WERI-Rb-1 (cell line): ENCODE measurements around the gene PTPRM.

Source experiments
- DNase-seq: peaks from one replicate; pipeline ENCODE4 v3.0.0-alpha.2; 2020
- H3K27ac ChIP-seq: fragments of 250-450 bp; sonication (Bioruptor Pico); 2 replicates; pipeline ENCODE4 v1.5.1; 2020; ENCODE audit warnings: mild to moderate bottlenecking, moderate library complexity
- H3K27me3 ChIP-seq: fragments of 250-450 bp; sonication (Bioruptor Pico); 2 replicates; pipeline ENCODE4 v1.5.1; 2021; ENCODE audit warnings: mild to moderate bottlenecking, low read depth, moderate library complexity; ENCODE audit not compliant: insufficient read depth, severe bottlenecking
- H3K36me3 ChIP-seq: fragments of 250-450 bp; sonication (Bioruptor Pico); 2 replicates; pipeline ENCODE4 v1.5.1; 2020; ENCODE audit warnings: mild to moderate bottlenecking, moderate library complexity
- H3K4me3 ChIP-seq: 2 replicates; pipeline ENCODE4 v1.5.1; 2011; ENCODE audit warnings: low read depth, mild to moderate bottlenecking, control low read depth, low read length
- H3K9me3 ChIP-seq: fragments of 250-450 bp; sonication (Bioruptor Pico); 2 replicates; pipeline ENCODE4 v1.5.1; 2021; ENCODE audit warnings: mild to moderate bottlenecking, moderate library complexity; ENCODE audit not compliant: severe bottlenecking
- TF ChIP-seq, protein P1 (sequence below): IDR thresholded peaks from 2 replicates; pipeline ENCODE4 v1.5.1; 2011; ENCODE audit warnings: low read depth, mild to moderate bottlenecking, control low read depth, inconsistent platforms, low read length

Gene PTPRM

DNA sequence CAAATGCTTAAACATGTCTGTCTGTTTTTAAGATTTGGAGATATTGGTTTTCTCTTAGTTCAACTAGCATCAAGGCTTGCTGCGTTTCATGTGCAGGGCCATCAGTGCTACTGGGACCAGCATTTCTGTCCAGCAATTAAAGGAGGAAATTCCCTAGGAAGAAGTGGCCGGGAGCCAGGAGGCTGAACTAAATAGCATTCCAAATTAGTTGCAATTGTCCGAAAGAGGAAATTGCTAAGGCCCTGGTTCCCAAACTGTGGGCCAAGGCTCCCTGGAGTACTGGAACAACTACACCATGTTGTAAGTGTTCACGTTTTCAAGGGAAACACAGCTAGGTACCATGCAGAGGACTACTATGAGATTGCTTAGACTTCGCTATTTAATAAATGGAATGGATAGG, 257.9 kb downstream of the PTPRM start:
- H3K9me3 ChIP-seq, result no peaks in the 10 kb centered on the region
- no peak overlapping the region for H3K27ac ChIP-seq
- DNase-seq, result no peak
- no peak overlapping the region for H3K4me3 ChIP-seq
- H3K36me3 ChIP-seq, result no peaks in the 10 kb centered on the region
- H3K27me3 ChIP-seq, result no peaks in the 10 kb centered on the region
- TF ChIP-seq, protein P1, sequence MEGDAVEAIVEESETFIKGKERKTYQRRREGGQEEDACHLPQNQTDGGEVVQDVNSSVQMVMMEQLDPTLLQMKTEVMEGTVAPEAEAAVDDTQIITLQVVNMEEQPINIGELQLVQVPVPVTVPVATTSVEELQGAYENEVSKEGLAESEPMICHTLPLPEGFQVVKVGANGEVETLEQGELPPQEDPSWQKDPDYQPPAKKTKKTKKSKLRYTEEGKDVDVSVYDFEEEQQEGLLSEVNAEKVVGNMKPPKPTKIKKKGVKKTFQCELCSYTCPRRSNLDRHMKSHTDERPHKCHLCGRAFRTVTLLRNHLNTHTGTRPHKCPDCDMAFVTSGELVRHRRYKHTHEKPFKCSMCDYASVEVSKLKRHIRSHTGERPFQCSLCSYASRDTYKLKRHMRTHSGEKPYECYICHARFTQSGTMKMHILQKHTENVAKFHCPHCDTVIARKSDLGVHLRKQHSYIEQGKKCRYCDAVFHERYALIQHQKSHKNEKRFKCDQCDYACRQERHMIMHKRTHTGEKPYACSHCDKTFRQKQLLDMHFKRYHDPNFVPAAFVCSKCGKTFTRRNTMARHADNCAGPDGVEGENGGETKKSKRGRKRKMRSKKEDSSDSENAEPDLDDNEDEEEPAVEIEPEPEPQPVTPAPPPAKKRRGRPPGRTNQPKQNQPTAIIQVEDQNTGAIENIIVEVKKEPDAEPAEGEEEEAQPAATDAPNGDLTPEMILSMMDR, result no peak

DNA sequence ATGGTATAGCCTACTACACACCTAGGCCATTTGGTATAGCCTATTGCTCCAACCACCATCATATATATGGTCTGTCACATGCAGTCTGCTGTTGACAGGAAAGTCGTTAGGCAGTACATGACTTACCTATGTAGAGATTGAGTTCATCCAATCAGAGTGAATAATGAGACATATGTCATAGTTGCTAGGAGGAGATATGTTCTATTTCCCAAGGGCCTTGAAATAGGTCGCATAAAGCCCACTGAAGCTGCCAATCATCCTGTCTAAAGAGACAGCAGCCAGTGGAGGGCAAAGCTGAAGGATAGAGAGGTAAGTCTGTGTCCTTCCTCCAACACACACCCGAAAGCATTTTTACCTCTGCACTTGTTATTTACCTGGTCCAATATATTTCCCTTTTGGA, 263.4 kb downstream of the PTPRM start:
- no peaks in the 10 kb centered on the region for H3K36me3 ChIP-seq
- no peak overlapping the region for H3K4me3 ChIP-seq
- no peaks in the 10 kb centered on the region for H3K27me3 ChIP-seq
- no peaks in the 10 kb centered on the region for H3K9me3 ChIP-seq
- DNase-seq, result no peak
- H3K27ac ChIP-seq, result no peak overlapping the region
- TF ChIP-seq, protein P1, result no peak

DNA sequence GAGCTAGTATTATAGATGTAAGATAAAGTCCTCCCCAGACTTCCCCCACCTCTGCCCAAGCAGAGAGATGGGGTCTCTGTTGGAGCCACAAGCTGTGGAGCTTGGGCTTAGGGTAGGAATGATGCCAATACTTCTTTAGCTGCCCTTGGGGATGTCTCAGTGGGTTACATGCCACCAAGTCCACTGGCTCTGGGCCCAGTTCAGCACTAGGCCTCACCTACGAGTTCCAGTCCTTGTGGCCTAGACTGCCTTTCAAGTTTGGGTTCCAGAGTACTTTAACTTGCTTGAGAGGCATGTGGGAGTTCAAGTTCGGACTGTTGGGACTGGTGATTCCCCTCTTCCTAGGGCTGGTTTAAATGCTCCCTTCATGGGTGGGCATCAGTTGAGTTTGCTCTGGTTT, 272.4 kb downstream of the PTPRM start:
- Histone ChIP-seq H3K27me3 (no peaks in the 10 kb centered on the region), H3K36me3 (no peaks in the 10 kb centered on the region), H3K4me3 (no peak overlapping the region), H3K27ac (no peak overlapping the region), H3K9me3 (peaks cover 5% of the 10 kb centered on the region)
- TF ChIP-seq, protein P1, result no peak
- no peak for DNase-seq

DNA sequence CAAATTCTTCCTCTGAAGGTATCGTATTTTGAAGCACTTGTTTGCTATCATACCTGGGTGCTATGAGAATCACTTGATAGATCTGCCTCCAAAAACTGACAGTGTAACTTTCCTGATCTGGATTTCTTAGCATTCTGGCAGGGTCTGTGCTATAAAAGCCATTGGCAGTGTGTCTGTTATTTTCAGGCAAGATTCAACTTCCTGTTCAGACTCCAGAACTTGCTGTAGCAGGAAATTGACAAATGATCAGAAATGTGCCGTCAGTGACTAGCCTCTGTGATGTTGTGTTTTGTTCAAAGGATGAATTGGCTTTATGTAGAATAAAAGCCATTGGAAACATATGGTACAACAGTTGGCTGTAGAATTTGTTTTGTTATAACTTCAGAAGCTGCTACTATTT, 273.3 kb downstream of the PTPRM start:
- no peak for DNase-seq
- Histone ChIP-seq H3K4me3 (no peak overlapping the region), H3K27me3 (no peaks in the 10 kb centered on the region), H3K9me3 (peaks cover 6% of the 10 kb centered on the region), H3K27ac (no peak overlapping the region), H3K36me3 (no peaks in the 10 kb centered on the region)
- TF ChIP-seq, protein P1, result no peak

DNA sequence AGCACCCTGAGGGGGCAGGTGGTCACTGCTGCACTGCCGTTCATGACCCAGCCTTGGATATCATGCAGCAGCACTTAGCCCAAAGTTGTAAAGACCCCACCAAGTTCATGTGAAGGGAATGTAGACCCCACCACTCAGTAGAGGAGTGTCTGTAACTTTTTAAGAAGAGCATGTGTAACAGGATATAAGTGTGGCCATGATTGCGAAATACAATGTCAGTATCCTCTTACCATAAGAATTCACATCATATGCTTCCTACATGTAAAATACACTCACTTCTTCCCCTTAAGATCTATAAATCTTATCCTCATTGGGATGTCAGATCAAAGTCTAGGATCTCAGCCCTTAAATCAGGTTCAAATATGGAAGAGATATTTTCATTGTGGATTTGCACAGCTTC, 276.9 kb downstream of the PTPRM start:
- Histone ChIP-seq H3K36me3 (no peaks in the 10 kb centered on the region), H3K27me3 (no peaks in the 10 kb centered on the region)
- no peak for DNase-seq

DNA sequence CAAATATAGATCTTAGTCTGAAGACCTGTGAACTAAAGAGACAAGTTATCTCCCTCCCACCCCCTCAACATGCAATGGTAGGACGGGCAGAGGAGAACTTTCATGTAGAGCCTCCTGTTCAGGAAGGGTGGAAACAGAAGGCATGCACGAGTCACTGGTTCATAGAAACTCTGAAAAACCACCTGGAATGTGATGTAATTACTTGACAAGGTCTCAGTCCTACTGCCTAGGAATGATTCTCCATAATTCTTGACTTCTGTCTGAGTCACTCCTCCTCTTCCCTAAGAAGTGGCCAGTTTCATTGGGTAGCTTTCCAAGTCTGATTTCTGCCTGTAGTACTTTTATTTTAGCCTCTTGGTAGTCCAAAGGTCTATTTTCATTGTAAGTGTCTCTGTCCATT, 277.3 kb downstream of the PTPRM start:
- TF ChIP-seq, protein P1, result no peak
- no peak for DNase-seq
- peaks cover 6% of the 10 kb centered on the region for H3K9me3 ChIP-seq
- no peaks in the 10 kb centered on the region for H3K27me3 ChIP-seq
- no peaks in the 10 kb centered on the region for H3K36me3 ChIP-seq
- H3K4me3 ChIP-seq, result no peak overlapping the region
- H3K27ac ChIP-seq, result no peak overlapping the region

More for the DNA sequence above, 276.9 kb downstream of the PTPRM start:
- TF ChIP-seq, protein P1, result no peak
- Histone ChIP-seq H3K27ac (no peak overlapping the region), H3K4me3 (no peak overlapping the region), H3K9me3 (peaks cover 6% of the 10 kb centered on the region)
